ENCODE data around the gene EGFR.

GRCh38 chr7:55138663-55139062 is 119.8 kb downstream of the EGFR start:
- TF ChIP-seq POLR2A (IDR thresholded peaks at IDR 0.05) (no peak), CTCF (IDR thresholded peaks at IDR 0.05) (no peak), POLR2AphosphoS5 (IDR thresholded peaks at IDR 0.05) (no peak)

Measured in sigmoid colon (tissue), 4 donors.